CD4-positive, CD25-positive, alpha-beta regulatory T cell (primary cell): ENCODE data around the gene AFAP1L2. TPM values are rescaled to one million over a fixed set of nuclear protein-coding genes. Genes with fewer than 3 reads are reported as not detected.

Experiments
- ATAC-seq, 2 donors: fragments of 150-1000 bp; cut with Tn5 transposase; one replicate each; pipeline ENCODE4 v1.10.0; 2021; ENCODE audit warnings: low read depth in 2 of 2, moderate number of reproducible peaks in 2 of 2, moderate library complexity in 1 of 2
- DNase-seq, 3 donors: peaks; one replicate each; pipeline versions ENCODE4 v3.0.0 to v3.0.0-alpha.2; 2012 to 2022; ENCODE audit warnings: mixed read lengths in 1 of 3
- H3K27ac ChIP-seq: one replicate; pipeline ENCODE4 v1.7.0; 2013; ENCODE audit warnings: mild to moderate bottlenecking, low read length; ENCODE audit not compliant: insufficient read depth, poor library complexity, severe bottlenecking
- H3K27me3 ChIP-seq: one replicate; pipeline ENCODE4 v1.7.0; 2013; ENCODE audit warnings: low read length; ENCODE audit not compliant: control insufficient read depth, insufficient read depth
- H3K36me3 ChIP-seq: one replicate; pipeline ENCODE4 v1.7.0; 2013; ENCODE audit warnings: mild to moderate bottlenecking, low read length, moderate library complexity; ENCODE audit not compliant: control insufficient read depth, insufficient read depth
- H3K4me1 ChIP-seq: 2 replicates; pipeline ENCODE4 v1.7.0; 2013; ENCODE audit warnings: mild to moderate bottlenecking, low read length; ENCODE audit not compliant: insufficient read depth, control insufficient read depth, poor library complexity, severe bottlenecking
- H3K4me3 ChIP-seq: one replicate; pipeline ENCODE4 v1.7.0; 2013; ENCODE audit warnings: low read depth, mild to moderate bottlenecking, low read length, moderate library complexity
- H3K9me3 ChIP-seq, 2 experiments: 1 replicate in 1 of 2; 2 replicates in 1 of 2; pipeline ENCODE4 v1.7.0; 2013; ENCODE audit warnings: low read length in 2 of 2, mild to moderate bottlenecking in 1 of 2, moderate library complexity in 1 of 2; ENCODE audit not compliant: control insufficient read depth in 2 of 2
- H3K27ac Mint-ChIP-seq, 3 donors: one replicate each; pipeline ENCODE4 v1.8.0; 2020 to 2022; ENCODE audit warnings: mild to moderate bottlenecking in 3 of 3, mixed read lengths in 3 of 3, moderate library complexity in 2 of 3
- H3K27me3 Mint-ChIP-seq: one replicate; pipeline ENCODE4 v1.8.0; 2022; ENCODE audit warnings: mild to moderate bottlenecking, mixed read lengths
- H3K36me3 Mint-ChIP-seq: one replicate; pipeline ENCODE4 v1.8.0; 2020; ENCODE audit warnings: mixed read lengths
- H3K4me1 Mint-ChIP-seq, 4 donors: one replicate each; pipeline ENCODE4 v1.8.0; 2020 to 2022; ENCODE audit warnings: mixed read lengths in 4 of 4, mild to moderate bottlenecking in 1 of 4
- H3K4me3 Mint-ChIP-seq, 4 donors: one replicate each; pipeline ENCODE4 v1.8.0; 2020 to 2022; ENCODE audit warnings: mild to moderate bottlenecking in 4 of 4, mixed read lengths in 4 of 4, moderate library complexity in 3 of 4
- H3K9me3 Mint-ChIP-seq, 7 donors: one replicate each; pipeline ENCODE4 v1.8.0; 2020 to 2022; ENCODE audit warnings: mixed read lengths in 7 of 7, mild to moderate bottlenecking in 3 of 7, moderate library complexity in 2 of 7
- polyA plus RNA-seq, 4 donors: library from polyadenylated mRNA; unstranded; fragments of 300-500 nt; fragmentation: Illumina TruSeq; gene quantifications; one replicate each; pipeline ENCODE4 v1.2.3, GENCODE V29; 2021
- total RNA-seq: library from RNA; stranded (reverse); gene quantifications from one replicate; pipeline ENCODE4 v1.2.3, GENCODE V29; 2022

AFAP1L2 gene, protein sequence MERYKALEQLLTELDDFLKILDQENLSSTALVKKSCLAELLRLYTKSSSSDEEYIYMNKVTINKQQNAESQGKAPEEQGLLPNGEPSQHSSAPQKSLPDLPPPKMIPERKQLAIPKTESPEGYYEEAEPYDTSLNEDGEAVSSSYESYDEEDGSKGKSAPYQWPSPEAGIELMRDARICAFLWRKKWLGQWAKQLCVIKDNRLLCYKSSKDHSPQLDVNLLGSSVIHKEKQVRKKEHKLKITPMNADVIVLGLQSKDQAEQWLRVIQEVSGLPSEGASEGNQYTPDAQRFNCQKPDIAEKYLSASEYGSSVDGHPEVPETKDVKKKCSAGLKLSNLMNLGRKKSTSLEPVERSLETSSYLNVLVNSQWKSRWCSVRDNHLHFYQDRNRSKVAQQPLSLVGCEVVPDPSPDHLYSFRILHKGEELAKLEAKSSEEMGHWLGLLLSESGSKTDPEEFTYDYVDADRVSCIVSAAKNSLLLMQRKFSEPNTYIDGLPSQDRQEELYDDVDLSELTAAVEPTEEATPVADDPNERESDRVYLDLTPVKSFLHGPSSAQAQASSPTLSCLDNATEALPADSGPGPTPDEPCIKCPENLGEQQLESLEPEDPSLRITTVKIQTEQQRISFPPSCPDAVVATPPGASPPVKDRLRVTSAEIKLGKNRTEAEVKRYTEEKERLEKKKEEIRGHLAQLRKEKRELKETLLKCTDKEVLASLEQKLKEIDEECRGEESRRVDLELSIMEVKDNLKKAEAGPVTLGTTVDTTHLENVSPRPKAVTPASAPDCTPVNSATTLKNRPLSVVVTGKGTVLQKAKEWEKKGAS
- total RNA-seq (1.1 TPM), polyA plus RNA-seq (1 to 10 TPM; 2.6 to 4.6 (median 3.3) TPM)

DNA sequence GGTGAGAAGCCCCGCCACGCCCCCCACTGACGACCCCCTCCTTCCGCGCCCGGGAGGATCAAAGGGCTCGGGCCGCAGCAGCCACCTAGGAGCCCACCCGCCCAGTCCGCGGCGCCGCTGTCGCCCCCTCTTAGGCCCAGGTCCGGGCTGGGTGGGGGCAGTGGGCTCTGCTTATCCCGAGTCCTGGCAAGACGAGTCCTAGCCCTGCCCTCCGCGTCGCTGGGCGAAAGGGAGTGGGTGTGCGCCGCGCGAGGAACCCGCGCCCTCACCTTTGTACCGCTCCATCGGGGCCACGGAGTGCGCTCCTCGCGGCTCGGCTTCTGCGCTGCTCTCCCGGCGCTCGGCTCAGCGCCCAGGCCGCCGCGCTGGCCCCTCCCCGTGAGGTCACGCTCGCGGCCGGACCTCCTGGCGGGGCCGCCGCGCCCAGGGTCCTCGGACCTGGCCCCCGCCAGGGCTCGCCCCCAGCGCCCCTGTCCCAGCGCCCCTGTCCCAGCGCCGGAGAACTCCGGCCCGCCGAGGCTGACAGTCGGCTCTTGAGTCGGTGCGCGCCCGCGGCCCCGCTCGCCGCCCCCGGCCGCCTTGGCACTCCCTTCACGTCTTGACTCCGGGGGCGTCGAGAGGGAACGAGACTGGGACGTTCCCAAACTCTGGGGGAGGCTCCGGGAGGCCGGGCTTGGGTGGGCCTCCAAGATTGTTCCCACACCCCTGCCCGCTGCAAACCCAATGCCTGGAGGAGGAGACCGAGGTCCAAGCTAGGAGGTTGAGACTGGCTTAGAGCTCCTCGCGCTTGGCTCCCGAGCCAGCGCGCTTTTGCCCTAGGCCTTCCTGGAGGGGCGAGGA is at the start of gene AFAP1L2:
AFAP1L2 (minus strand) TSS at position 332 of the 840 bp plus-strand sequence; CDS start at position 285, 47 bp downstream.
- no peak for ATAC-seq
- H3K4me1 ChIP-seq, result peaks cover 4% of the 10 kb centered on the region

GRCh38 chr10:114453576-114453975 is 49.3 kb upstream of the AFAP1L2 start:
- H3K27ac Mint-ChIP-seq, result no peak overlapping the region
- Histone ChIP-seq H3K4me1 (no peaks in the 10 kb centered on the region), H3K27me3 (no peaks in the 10 kb centered on the region), H3K27ac (no peak overlapping the region), H3K4me3 (no peak overlapping the region), H3K36me3 (peaks cover 69% of the 10 kb centered on the region), H3K9me3 (no peaks in the 10 kb centered on the region)
- H3K9me3 Mint-ChIP-seq, result peaks cover 0 to 2% (median 0%) of the 10 kb centered on the region in 7 donors
- peaks cover 9 to 19% (median 11%) of the 10 kb centered on the region in 4 donors for H3K4me1 Mint-ChIP-seq
- H3K27me3 Mint-ChIP-seq, result no peaks in the 10 kb centered on the region
- H3K36me3 Mint-ChIP-seq, result peaks cover 42% of the 10 kb centered on the region
- H3K4me3 Mint-ChIP-seq, result no peak overlapping the region
- no peak for DNase-seq
- ATAC-seq, result no peak

More for the DNA sequence above, at the start of gene AFAP1L2:
- H3K27me3 ChIP-seq, result peaks cover 38% of the 10 kb centered on the region
- no peaks in the 10 kb centered on the region for H3K36me3 ChIP-seq
- H3K9me3 ChIP-seq, result no peaks in the 10 kb centered on the region
- Mint-ChIP-seq H3K27me3 (peaks cover 69% of the 10 kb centered on the region), H3K4me1 (peaks cover 0 to 11% (median 3%) of the 10 kb centered on the region in 4 donors), H3K9me3 (peaks cover 0 to 5% (median 0%) of the 10 kb centered on the region in 7 donors), H3K36me3 (peaks cover 6% of the 10 kb centered on the region), H3K4me3 (peak within 1 kb of the TSS in 1 of 4 donors; percentile 68), H3K27ac (no peak within 1 kb of the TSS)
- DNase-seq, result no peak
- no peak within 1 kb of the TSS for H3K27ac ChIP-seq
- no peak within 1 kb of the TSS for H3K4me3 ChIP-seq

GRCh38 chr10:114448897-114449296 is 44.6 kb upstream of the AFAP1L2 start:
- peaks cover 4 to 10% (median 7%) of the 10 kb centered on the region in 4 donors for H3K4me1 Mint-ChIP-seq
- no peak overlapping the region for H3K4me3 ChIP-seq
- DNase-seq (no peak), ATAC-seq (no peak)
- no peak overlapping the region for H3K27ac Mint-ChIP-seq
- no peaks in the 10 kb centered on the region for H3K9me3 ChIP-seq
- no peak overlapping the region for H3K27ac ChIP-seq
- peaks cover 39% of the 10 kb centered on the region for H3K36me3 Mint-ChIP-seq
- no peaks in the 10 kb centered on the region for H3K27me3 Mint-ChIP-seq
- peaks cover 68% of the 10 kb centered on the region for H3K36me3 ChIP-seq
- H3K4me3 Mint-ChIP-seq, result no peak overlapping the region
- H3K9me3 Mint-ChIP-seq, result peaks cover 0 to 2% (median 0%) of the 10 kb centered on the region in 7 donors
- H3K27me3 ChIP-seq, result no peaks in the 10 kb centered on the region
- no peaks in the 10 kb centered on the region for H3K4me1 ChIP-seq

GRCh38 chr10:114445332-114445731 is 41.0 kb upstream of the AFAP1L2 start:
- H3K36me3 ChIP-seq, result peaks cover 72% of the 10 kb centered on the region
- Mint-ChIP-seq H3K9me3 (no peaks in the 10 kb centered on the region), H3K4me1 (peaks cover 0 to 5% (median 0%) of the 10 kb centered on the region in 4 donors), H3K4me3 (no peak overlapping the region), H3K27me3 (no peaks in the 10 kb centered on the region), H3K27ac (peak overlapping the region in 2 of 3 donors; percentile 39 to 52), H3K36me3 (peaks cover 46% of the 10 kb centered on the region)
- H3K4me3 ChIP-seq, result no peak overlapping the region
- ATAC-seq (no peak), DNase-seq (no peak)
- H3K4me1 ChIP-seq, result no peaks in the 10 kb centered on the region
- no peak overlapping the region for H3K27ac ChIP-seq
- H3K27me3 ChIP-seq, result no peaks in the 10 kb centered on the region
- H3K9me3 ChIP-seq, result no peaks in the 10 kb centered on the region

DNA sequence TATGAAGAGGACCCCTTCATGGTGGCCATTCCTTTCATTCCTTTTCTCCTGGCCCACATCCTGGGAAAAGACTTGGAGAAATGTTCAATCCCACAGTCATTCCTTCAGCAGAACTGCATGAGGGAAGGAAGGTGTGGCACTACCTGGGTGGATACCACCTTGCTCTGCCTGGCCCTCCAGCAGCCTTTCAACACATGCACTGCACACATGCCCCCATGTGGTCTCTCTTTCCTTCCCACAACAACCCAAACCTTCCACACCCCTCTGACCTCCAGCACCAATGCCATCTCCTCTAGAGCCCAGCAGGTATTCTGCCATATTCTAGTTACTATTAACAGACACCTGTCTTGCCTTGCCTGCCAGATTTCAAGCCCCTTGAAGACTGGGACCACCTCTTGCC is 40.5 kb upstream of the AFAP1L2 start:
- Histone ChIP-seq H3K27me3 (no peaks in the 10 kb centered on the region), H3K4me1 (no peaks in the 10 kb centered on the region), H3K4me3 (no peak overlapping the region), H3K9me3 (no peaks in the 10 kb centered on the region), H3K36me3 (peaks cover 74% of the 10 kb centered on the region), H3K27ac (no peak overlapping the region)
- ATAC-seq, result no peak
- Mint-ChIP-seq H3K9me3 (no peaks in the 10 kb centered on the region), H3K4me1 (peaks cover 0 to 5% (median 0%) of the 10 kb centered on the region in 4 donors), H3K36me3 (peaks cover 52% of the 10 kb centered on the region), H3K4me3 (no peak overlapping the region), H3K27ac (peak overlapping the region; percentile 32 to 52 (median 39)), H3K27me3 (no peaks in the 10 kb centered on the region)
- no peak for DNase-seq

DNA sequence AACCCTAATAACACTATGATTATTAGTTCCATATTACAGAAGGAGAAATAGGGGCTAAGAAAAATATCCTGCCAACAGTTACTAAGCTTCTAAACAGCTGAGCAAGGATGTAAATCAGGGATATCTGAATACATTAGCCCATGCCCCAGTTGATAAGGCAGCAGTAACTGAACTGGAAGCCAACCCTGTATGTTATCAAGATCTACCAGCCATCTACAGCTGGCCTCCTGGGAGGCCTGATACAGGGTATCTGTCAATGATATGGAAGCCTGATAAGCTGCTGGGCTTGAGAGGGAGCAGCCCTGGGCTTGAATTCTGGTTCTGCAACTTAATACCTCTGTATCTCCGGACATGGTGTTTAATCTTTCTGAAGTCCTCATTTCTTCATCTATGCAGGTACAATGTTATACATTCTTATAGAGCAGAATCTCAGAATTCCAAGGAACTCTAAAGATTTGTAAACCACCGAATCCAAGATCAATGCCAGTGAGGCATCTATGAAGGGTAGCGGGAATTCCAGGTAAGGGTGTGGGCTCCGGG is 37.9 kb upstream of the AFAP1L2 start:
- H3K9me3 ChIP-seq, result no peaks in the 10 kb centered on the region
- no peaks in the 10 kb centered on the region for H3K27me3 ChIP-seq
- Mint-ChIP-seq H3K27ac (no peak overlapping the region), H3K4me1 (peaks cover 0 to 5% (median 2%) of the 10 kb centered on the region in 4 donors), H3K27me3 (no peaks in the 10 kb centered on the region), H3K9me3 (no peaks in the 10 kb centered on the region), H3K4me3 (no peak overlapping the region), H3K36me3 (peaks cover 64% of the 10 kb centered on the region)
- DNase-seq (no peak), ATAC-seq (no peak)
- H3K4me3 ChIP-seq, result no peak overlapping the region
- peaks cover 83% of the 10 kb centered on the region for H3K36me3 ChIP-seq
- no peaks in the 10 kb centered on the region for H3K4me1 ChIP-seq
- no peak overlapping the region for H3K27ac ChIP-seq

GRCh38 chr10:114441107-114441506 is 36.8 kb upstream of the AFAP1L2 start:
- H3K4me1 ChIP-seq, result no peaks in the 10 kb centered on the region
- H3K27me3 ChIP-seq, result no peaks in the 10 kb centered on the region
- H3K4me3 ChIP-seq, result no peak overlapping the region
- H3K9me3 ChIP-seq, result no peaks in the 10 kb centered on the region
- H3K27me3 Mint-ChIP-seq, result no peaks in the 10 kb centered on the region
- no peak overlapping the region for H3K27ac Mint-ChIP-seq
- H3K4me1 Mint-ChIP-seq, result peaks cover 0 to 5% (median 2%) of the 10 kb centered on the region in 4 donors
- H3K36me3 ChIP-seq, result peaks cover 86% of the 10 kb centered on the region
- H3K27ac ChIP-seq, result no peak overlapping the region
- H3K9me3 Mint-ChIP-seq, result peaks cover 0 to 3% (median 0%) of the 10 kb centered on the region in 7 donors
- H3K36me3 Mint-ChIP-seq, result peaks cover 74% of the 10 kb centered on the region
- DNase-seq (no peak), ATAC-seq (no peak)
- H3K4me3 Mint-ChIP-seq, result no peak overlapping the region
